Neural progenitor cell (in vitro differentiated cells): Measurements from ENCODE around the gene OR51B2. TPM values are rescaled to one million over a fixed set of nuclear protein-coding genes. Genes with fewer than 3 reads are reported as not detected.

Experiments
- DNase-seq: peaks from one replicate; pipeline ENCODE4 v3.0.0-alpha.2; 2016; ENCODE audit warnings: low spot score
- H2AFZ ChIP-seq: fragments of 200-600 bp; sonication (generic); replicated peaks from 2 replicates; pipeline ENCODE4 v1.6.1; 2016; ENCODE audit warnings: antibody characterized with exemption
- H3F3A ChIP-seq: fragments of 200-600 bp; sonication (generic); 2 replicates; pipeline ENCODE4 v1.6.1; 2016; ENCODE audit warnings: antibody characterized with exemption, low read depth
- H3K27ac ChIP-seq: fragments of 200-600 bp; sonication (generic); 2 replicates; pipeline ENCODE4 v1.5.1; 2016; ENCODE audit warnings: mild to moderate bottlenecking
- H3K27me3 ChIP-seq: fragments of 200-600 bp; sonication (generic); 2 replicates; pipeline ENCODE4 v1.6.1; 2016; ENCODE audit warnings: mild to moderate bottlenecking, moderate library complexity
- H3K36me3 ChIP-seq: fragments of 200-600 bp; sonication (generic); 2 replicates; pipeline ENCODE4 v1.5.1; 2016
- H3K4me1 ChIP-seq: fragments of 200-600 bp; sonication (generic); 2 replicates; pipeline ENCODE4 v1.6.1; 2016; ENCODE audit warnings: mixed run types
- H3K4me2 ChIP-seq: fragments of 200-600 bp; sonication (generic); 2 replicates; pipeline ENCODE4 v1.6.1; 2016
- H3K4me3 ChIP-seq: fragments of 200-600 bp; sonication (generic); 2 replicates; pipeline ENCODE4 v1.5.1; 2016
- H3K79me2 ChIP-seq: fragments of 200-600 bp; sonication (generic); 2 replicates; pipeline ENCODE4 v1.6.1; 2016; ENCODE audit warnings: low read depth
- H3K9ac ChIP-seq: fragments of 200-600 bp; sonication (generic); 2 replicates; pipeline ENCODE4 v1.6.1; 2016
- H3K9me3 ChIP-seq: fragments of 200-600 bp; sonication (generic); 2 replicates; pipeline ENCODE4 v1.5.1; 2016; ENCODE audit warnings: low read depth
- H4K20me1 ChIP-seq: fragments of 200-600 bp; sonication (generic); 2 replicates; pipeline ENCODE4 v1.6.1; 2016; ENCODE audit warnings: low read depth
- H3K27ac Mint-ChIP-seq: 3 replicates; pipeline ENCODE4 v1.8.0; 2021; ENCODE audit warnings: mixed read lengths
- H3K27me3 Mint-ChIP-seq: 2 replicates; pipeline ENCODE4 v1.8.0; 2022; ENCODE audit warnings: low read depth, mild to moderate bottlenecking, inconsistent platforms, moderate library complexity, mixed read lengths; ENCODE audit not compliant: insufficient read depth
- H3K36me3 Mint-ChIP-seq: 3 replicates; pipeline ENCODE4 v1.8.0; 2021; ENCODE audit warnings: mixed read lengths
- H3K4me1 Mint-ChIP-seq: 3 replicates; pipeline ENCODE4 v1.8.0; 2021; ENCODE audit warnings: mixed read lengths
- H3K4me3 Mint-ChIP-seq: 3 replicates; pipeline ENCODE4 v1.8.0; 2021; ENCODE audit warnings: mild to moderate bottlenecking, moderate library complexity, mixed read lengths
- H3K9me3 Mint-ChIP-seq: 3 replicates; pipeline ENCODE4 v1.8.0; 2020; ENCODE audit warnings: mixed read lengths
- EZH2 ChIP-seq: fragments of 200-600 bp; sonication (generic); IDR thresholded peaks from 2 replicates; pipeline ENCODE4 v1.6.1; 2017; ENCODE audit warnings: antibody characterized with exemption, mild to moderate bottlenecking, moderate library complexity
- EZH2phosphoT487 ChIP-seq: fragments of 200-600 bp; sonication (generic); IDR thresholded peaks from 2 replicates; pipeline ENCODE4 v1.6.1; 2017; ENCODE audit warnings: antibody characterized with exemption
- total RNA-seq: library from RNA; depleted of rRNA; stranded (reverse); fragments of >200 nt; gene quantifications from 2 replicates; pipeline ENCODE4 v1.2.3, GENCODE V29; 2015; ENCODE audit warnings: low replicate concordance
- TF ChIP-seq, protein P1 (sequence below): fragments of 200-600 bp; sonication (generic); IDR thresholded peaks from 2 replicates; pipeline ENCODE4 v1.5.1; 2017; ENCODE audit warnings: antibody characterized with exemption, mild to moderate bottlenecking

The OR51B2 gene
- total RNA-seq, 1 donor from 2014 or later, result not detected

DNA sequence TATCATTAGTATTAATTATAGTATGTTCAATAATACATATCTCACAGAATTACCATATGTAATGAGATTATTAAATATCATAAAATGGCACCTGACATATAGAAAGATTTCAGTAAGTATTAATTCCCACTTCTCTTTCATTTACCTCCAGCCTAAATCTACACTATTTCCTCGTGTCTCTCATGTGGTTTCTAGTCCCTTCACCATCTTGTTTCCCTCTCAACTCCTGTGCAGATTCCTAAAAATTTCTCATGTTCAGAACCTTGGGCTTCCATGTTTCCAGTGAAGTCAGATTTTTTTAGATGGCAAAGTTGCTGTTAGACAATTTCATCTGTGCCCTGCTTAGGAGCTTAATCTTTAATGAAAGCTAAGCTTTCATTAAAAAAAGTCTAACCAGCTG is 40.2 kb downstream of the OR51B2 start:
- no peak overlapping the region for H3K4me2 ChIP-seq

DNA sequence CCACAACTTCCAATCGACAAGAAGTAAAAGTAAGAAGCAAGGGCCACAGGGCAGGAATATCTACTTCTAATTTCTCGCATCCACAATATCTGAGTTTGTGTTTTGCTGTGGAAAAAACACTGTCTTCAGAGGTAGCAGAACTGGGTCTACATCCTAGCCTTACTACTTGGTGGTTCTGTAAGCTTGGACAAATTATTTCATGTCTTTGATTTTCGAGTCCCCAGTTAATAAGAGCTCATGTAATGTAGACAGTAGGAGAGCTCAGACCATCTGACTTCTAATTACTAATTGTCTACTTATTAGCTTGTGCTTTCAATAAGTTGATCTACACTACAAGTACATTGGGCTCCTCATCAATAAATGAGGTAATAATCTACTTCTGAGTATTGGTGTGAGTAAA is 41.0 kb downstream of the OR51B2 start:
- H3K4me1 ChIP-seq, result no peaks in the 10 kb centered on the region
- Mint-ChIP-seq H3K9me3 (no peaks in the 10 kb centered on the region), H3K27me3 (no peaks in the 10 kb centered on the region), H3K36me3 (no peaks in the 10 kb centered on the region), H3K27ac (no peak overlapping the region), H3K4me3 (no peak overlapping the region), H3K4me1 (peaks cover 5% of the 10 kb centered on the region)
- H3K27me3 ChIP-seq, result no peaks in the 10 kb centered on the region
- no peak for DNase-seq
- TF ChIP-seq EZH2, result no peak
- TF ChIP-seq, protein P1, sequence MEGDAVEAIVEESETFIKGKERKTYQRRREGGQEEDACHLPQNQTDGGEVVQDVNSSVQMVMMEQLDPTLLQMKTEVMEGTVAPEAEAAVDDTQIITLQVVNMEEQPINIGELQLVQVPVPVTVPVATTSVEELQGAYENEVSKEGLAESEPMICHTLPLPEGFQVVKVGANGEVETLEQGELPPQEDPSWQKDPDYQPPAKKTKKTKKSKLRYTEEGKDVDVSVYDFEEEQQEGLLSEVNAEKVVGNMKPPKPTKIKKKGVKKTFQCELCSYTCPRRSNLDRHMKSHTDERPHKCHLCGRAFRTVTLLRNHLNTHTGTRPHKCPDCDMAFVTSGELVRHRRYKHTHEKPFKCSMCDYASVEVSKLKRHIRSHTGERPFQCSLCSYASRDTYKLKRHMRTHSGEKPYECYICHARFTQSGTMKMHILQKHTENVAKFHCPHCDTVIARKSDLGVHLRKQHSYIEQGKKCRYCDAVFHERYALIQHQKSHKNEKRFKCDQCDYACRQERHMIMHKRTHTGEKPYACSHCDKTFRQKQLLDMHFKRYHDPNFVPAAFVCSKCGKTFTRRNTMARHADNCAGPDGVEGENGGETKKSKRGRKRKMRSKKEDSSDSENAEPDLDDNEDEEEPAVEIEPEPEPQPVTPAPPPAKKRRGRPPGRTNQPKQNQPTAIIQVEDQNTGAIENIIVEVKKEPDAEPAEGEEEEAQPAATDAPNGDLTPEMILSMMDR, result no peak
- TF ChIP-seq EZH2phosphoT487, result no peak
- no peak overlapping the region for H3K9ac ChIP-seq
- H3K4me2 ChIP-seq, result no peak overlapping the region
- H3K9me3 ChIP-seq, result no peaks in the 10 kb centered on the region
- H3K79me2 ChIP-seq, result no peaks in the 10 kb centered on the region
- H3K4me3 ChIP-seq, result no peak overlapping the region
- H2AFZ ChIP-seq, result no peak overlapping the region
- no peaks in the 10 kb centered on the region for H3F3A ChIP-seq
- no peaks in the 10 kb centered on the region for H3K36me3 ChIP-seq
- no peak overlapping the region for H3K27ac ChIP-seq
- H4K20me1 ChIP-seq, result no peaks in the 10 kb centered on the region

More for the DNA sequence above, 40.2 kb downstream of the OR51B2 start:
- Histone ChIP-seq H3K27ac (no peak overlapping the region), H3K4me1 (no peaks in the 10 kb centered on the region), H4K20me1 (no peaks in the 10 kb centered on the region), H2AFZ (no peak overlapping the region), H3K4me3 (no peak overlapping the region), H3F3A (no peaks in the 10 kb centered on the region), H3K27me3 (no peaks in the 10 kb centered on the region), H3K36me3 (no peaks in the 10 kb centered on the region), H3K79me2 (no peaks in the 10 kb centered on the region), H3K9ac (no peak overlapping the region), H3K9me3 (no peaks in the 10 kb centered on the region)
- Mint-ChIP-seq H3K9me3 (no peaks in the 10 kb centered on the region), H3K27ac (no peak overlapping the region), H3K27me3 (peaks cover 2% of the 10 kb centered on the region), H3K4me1 (peaks cover 5% of the 10 kb centered on the region), H3K36me3 (no peaks in the 10 kb centered on the region), H3K4me3 (no peak overlapping the region)
- TF ChIP-seq EZH2, result no peak
- TF ChIP-seq EZH2phosphoT487, result no peak
- TF ChIP-seq, protein P1, result no peak
- no peak for DNase-seq

DNA sequence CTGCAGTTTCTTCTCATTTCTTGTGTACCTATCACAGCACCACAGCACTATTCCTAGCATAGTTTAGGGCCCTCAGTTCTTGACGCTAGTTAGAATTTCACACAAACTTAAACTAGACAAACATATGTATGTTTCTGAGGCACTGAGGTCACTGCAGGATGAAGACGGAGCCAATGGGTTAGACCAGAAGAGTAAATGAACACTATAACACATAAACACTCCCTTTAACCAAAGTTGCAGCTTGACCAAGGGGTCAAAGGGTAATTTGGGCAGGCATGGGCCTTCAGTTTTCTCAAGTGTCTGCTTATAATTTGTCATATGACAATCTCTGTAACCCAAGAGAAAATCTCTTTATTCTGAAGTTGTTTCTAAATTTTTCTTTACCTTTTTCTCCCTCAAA is 41.5 kb downstream of the OR51B2 start:
- Mint-ChIP-seq H3K9me3 (no peaks in the 10 kb centered on the region), H3K27me3 (no peaks in the 10 kb centered on the region), H3K4me1 (peaks cover 5% of the 10 kb centered on the region), H3K36me3 (no peaks in the 10 kb centered on the region), H3K4me3 (no peak overlapping the region), H3K27ac (no peak overlapping the region)
- no peaks in the 10 kb centered on the region for H4K20me1 ChIP-seq
- no peaks in the 10 kb centered on the region for H3K79me2 ChIP-seq
- DNase-seq, result no peak
- no peak overlapping the region for H3K9ac ChIP-seq
- H3K36me3 ChIP-seq, result no peaks in the 10 kb centered on the region
- no peak overlapping the region for H3K4me2 ChIP-seq
- H3K4me1 ChIP-seq, result no peaks in the 10 kb centered on the region
- no peaks in the 10 kb centered on the region for H3F3A ChIP-seq
- TF ChIP-seq EZH2phosphoT487, result no peak
- TF ChIP-seq, protein P1, result no peak
- TF ChIP-seq EZH2, result no peak
- no peak overlapping the region for H2AFZ ChIP-seq
- H3K4me3 ChIP-seq, result no peak overlapping the region
- no peaks in the 10 kb centered on the region for H3K27me3 ChIP-seq
- no peaks in the 10 kb centered on the region for H3K9me3 ChIP-seq
- H3K27ac ChIP-seq, result no peak overlapping the region
